HG03457 (cell line): ENCODE results near the gene RAET1G.

Source experiments
- ATAC-seq: cut with Tn5 transposase; IDR thresholded peaks from one replicate; pipeline ENCODE4 v1.9.1; 2021; ENCODE audit warnings: moderate number of reproducible peaks; ENCODE audit not compliant: unreplicated experiment

RAET1G gene

GRCh38 chr6:149869275-149869892 lies 53.5 kb downstream of the RAET1G start:
- ATAC-seq, result no peak

- ATAC-seq, result no peak
Observed at GRCh38 chr6:149867876-149868640, 54.9 kb downstream of the RAET1G start.
